GM12865 (cell line): ENCODE data around the gene M1AP.
A peak's percentile ranks its signal among the peaks of the same experiment; 100 is the strongest.

Source experiments
- DNase-seq: peaks from one replicate; pipeline ENCODE4 v3.0.0; 2010; ENCODE audit warnings: low read depth
- H3K4me3 ChIP-seq: 2 replicates; pipeline ENCODE4 v1.5.1; 2011; ENCODE audit warnings: mild to moderate bottlenecking, low read depth, low read length, control low read depth
- TF ChIP-seq, protein P1 (sequence below): IDR thresholded peaks from 2 replicates; pipeline ENCODE4 v1.5.1; 2011; ENCODE audit warnings: low read length, control low read depth, low read depth, inconsistent platforms; ENCODE audit not compliant: insufficient read depth; ENCODE audit errors: missing control alignments

M1AP gene

DNA sequence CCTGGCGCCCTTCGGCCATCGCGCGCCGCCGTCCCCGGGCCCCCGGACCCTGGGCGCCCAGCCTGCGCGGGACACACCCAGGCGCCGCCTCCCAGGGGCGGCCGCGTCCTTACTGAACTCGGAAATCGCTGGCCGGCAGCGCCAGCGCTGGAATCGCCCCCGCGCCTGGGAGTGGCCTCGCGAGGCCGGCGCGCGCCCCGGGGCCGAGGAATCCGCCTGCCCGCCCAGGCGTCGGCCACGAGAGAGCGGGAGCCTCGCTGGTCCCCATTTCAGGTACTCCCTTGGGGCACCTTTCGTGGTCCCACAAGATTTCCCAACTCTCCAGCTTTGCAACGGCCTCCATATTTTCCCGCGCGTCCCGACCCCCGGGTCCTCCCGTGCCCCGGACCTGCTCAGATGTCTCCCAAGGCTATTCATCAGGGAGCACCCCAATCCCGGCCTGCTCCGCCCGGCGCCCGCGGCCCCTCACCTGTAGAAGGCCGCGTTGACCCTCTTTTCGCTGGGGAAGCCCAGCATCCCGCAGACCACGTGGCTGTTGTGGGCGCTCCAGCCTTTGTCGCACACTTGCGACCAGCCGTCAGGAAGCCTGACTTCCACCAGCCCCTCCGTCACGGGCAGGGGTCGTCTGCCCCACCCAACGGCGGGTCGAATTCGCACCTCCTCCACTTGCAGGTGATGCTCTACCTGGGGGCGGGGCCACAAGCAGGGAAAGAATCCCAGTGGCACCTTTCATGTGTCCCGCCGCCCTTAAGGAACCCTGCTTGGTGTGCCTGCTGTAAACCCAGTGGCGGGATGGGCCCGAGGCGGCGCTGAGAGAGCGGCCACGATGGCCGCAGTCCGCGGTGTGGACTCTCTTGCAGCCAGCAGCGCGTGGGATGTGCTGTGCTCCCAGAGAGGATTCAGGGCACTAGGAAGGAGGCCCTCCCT is 99.0 kb downstream of the M1AP start:
- DNase-seq = peak; percentile 65
- TF ChIP-seq, protein P1, sequence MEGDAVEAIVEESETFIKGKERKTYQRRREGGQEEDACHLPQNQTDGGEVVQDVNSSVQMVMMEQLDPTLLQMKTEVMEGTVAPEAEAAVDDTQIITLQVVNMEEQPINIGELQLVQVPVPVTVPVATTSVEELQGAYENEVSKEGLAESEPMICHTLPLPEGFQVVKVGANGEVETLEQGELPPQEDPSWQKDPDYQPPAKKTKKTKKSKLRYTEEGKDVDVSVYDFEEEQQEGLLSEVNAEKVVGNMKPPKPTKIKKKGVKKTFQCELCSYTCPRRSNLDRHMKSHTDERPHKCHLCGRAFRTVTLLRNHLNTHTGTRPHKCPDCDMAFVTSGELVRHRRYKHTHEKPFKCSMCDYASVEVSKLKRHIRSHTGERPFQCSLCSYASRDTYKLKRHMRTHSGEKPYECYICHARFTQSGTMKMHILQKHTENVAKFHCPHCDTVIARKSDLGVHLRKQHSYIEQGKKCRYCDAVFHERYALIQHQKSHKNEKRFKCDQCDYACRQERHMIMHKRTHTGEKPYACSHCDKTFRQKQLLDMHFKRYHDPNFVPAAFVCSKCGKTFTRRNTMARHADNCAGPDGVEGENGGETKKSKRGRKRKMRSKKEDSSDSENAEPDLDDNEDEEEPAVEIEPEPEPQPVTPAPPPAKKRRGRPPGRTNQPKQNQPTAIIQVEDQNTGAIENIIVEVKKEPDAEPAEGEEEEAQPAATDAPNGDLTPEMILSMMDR = no peak
- H3K4me3 ChIP-seq = peak overlapping the region; percentile 98

GRCh38 chr2:74548285-74548899 is 99.7 kb downstream of the M1AP start:
- TF ChIP-seq, protein P1 = no peak
- no peak for DNase-seq
- peak overlapping the region; percentile 98 for H3K4me3 ChIP-seq

DNA sequence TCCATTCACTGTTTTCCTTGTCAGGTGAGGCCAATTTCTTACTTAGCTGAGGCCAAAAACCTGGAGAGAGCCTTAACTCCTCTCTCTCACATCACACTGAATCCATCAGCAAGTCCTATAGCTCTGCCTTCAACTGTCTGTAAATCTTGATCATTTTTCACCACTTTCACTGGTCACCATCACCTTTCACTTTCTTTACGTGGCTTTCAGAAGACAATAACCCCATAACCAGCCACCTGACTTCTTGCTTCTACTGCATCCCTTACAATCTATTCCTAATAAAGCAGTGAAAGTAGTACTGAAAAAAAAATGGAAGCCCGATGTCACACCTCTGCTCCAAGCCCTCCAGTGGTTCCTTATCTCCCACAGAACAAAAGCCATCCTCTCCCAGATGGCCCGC is 102.1 kb downstream of the M1AP start:
- peak; percentile 44 for DNase-seq
- no peak overlapping the region for H3K4me3 ChIP-seq
- TF ChIP-seq, protein P1 = no peak

- TF ChIP-seq, protein P1 = peak; percentile 15
- no peak overlapping the region for H3K4me3 ChIP-seq
- no peak for DNase-seq
Measured at GRCh38 chr2:74544634-74545033, 103.5 kb downstream of the M1AP start.

DNA sequence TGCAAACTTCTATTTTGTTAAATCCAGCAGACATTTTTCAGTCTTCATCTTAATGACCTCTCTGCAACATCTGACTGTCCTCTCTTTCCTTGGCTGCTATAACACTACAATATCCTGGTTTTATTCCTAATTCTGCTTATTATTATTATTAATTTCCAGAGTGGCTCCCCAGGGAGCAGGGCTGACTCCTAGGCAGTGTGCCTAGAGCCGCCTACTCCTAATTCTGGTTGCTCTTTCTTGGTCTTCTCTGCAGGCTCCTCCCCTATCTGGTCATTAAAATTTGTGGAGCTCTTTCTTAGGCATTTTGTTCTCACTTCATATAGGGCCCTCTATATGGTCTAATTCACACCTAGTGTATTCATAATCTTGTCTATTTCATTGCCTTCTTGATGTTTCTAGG is 105.2 kb downstream of the M1AP start:
- TF ChIP-seq, protein P1 = no peak
- no peak overlapping the region for H3K4me3 ChIP-seq
- no peak for DNase-seq

- H3K4me3 ChIP-seq = no peak overlapping the region
- TF ChIP-seq, protein P1 = no peak
- DNase-seq = no peak
Measured at GRCh38 chr2:74540291-74540690, 107.8 kb downstream of the M1AP start.

DNA sequence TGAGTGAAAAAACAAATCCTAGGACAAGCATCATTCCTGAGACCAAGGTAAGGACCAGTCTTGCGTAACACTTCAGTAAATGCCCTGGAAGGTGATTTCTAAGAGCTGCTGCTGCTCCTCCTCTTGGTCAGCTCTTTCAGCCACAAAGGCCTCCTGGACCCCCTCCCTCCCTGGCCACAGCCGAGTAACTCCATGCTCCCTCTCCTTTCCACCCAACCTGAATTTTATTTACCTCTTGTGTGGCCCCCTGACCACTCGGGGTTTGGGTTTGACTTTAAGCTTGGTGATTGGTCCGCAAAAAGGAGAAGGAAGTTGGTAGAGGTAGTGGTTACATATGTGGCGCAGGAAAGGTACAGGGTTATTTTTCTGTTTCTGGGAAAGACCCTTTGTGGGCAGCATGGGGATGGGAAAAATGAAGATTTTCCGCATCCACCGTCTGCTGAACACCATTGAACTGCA is 109.2 kb downstream of the M1AP start:
- no peak overlapping the region for H3K4me3 ChIP-seq
- TF ChIP-seq, protein P1 = no peak
- DNase-seq = peak; percentile 61
